Stimulated activated CD8-positive, alpha-beta memory T cell treated with anti-CD3 and anti-CD28 coated beads, Interleukin-12 subunit alpha, Interleukin-12 subunit beta, amount 100 ng/mL, for 24 hours (primary cell): Measurements from ENCODE around the gene IL22RA1.

ENCODE experiments used
- DNase-seq: peaks from one replicate; pipeline ENCODE4 v3.0.0-alpha.2; 2020; ENCODE audit errors: extremely low read depth

Gene IL22RA1

GRCh38 chr1:24098102-24098501, 44.8 kb downstream of the IL22RA1 start:
- no peak for DNase-seq

- DNase-seq: no peak
These were observed 45.3 kb downstream of the IL22RA1 start for GRCh38 chr1:24097663-24098062.

- no peak for DNase-seq
These were observed 46.2 kb downstream of the IL22RA1 start for GRCh38 chr1:24096739-24097103.

- DNase-seq: no peak
These were observed 46.8 kb downstream of the IL22RA1 start for GRCh38 chr1:24096009-24096738.

- DNase-seq: no peak
These were observed 47.6 kb downstream of the IL22RA1 start for GRCh38 chr1:24095140-24095859.

GRCh38 chr1:24094554-24094953, 48.4 kb downstream of the IL22RA1 start:
- DNase-seq: no peak

- DNase-seq: no peak
These were observed 49.2 kb downstream of the IL22RA1 start for GRCh38 chr1:24093732-24094131.

- DNase-seq: no peak
These were observed 50.0 kb downstream of the IL22RA1 start for GRCh38 chr1:24092979-24093378.

- no peak for DNase-seq
These were observed 50.9 kb downstream of the IL22RA1 start for GRCh38 chr1:24091971-24092482.

- no peak for DNase-seq
These were observed 52.2 kb downstream of the IL22RA1 start for GRCh38 chr1:24090736-24091135.

- no peak for DNase-seq
These were observed 53.0 kb downstream of the IL22RA1 start for GRCh38 chr1:24089743-24090555.

- DNase-seq: no peak
These were observed 53.8 kb downstream of the IL22RA1 start for GRCh38 chr1:24089027-24089742.

GRCh38 chr1:24086466-24086865, 56.5 kb downstream of the IL22RA1 start:
- DNase-seq: no peak

GRCh38 chr1:24085546-24085945, 57.4 kb downstream of the IL22RA1 start:
- DNase-seq: no peak

- DNase-seq: no peak
These were observed 57.9 kb downstream of the IL22RA1 start for GRCh38 chr1:24085007-24085406.

- no peak for DNase-seq
These were observed 58.9 kb downstream of the IL22RA1 start for GRCh38 chr1:24084050-24084449.

GRCh38 chr1:24082372-24082771, 60.6 kb downstream of the IL22RA1 start:
- DNase-seq: no peak

GRCh38 chr1:24081190-24081589, 61.8 kb downstream of the IL22RA1 start:
- no peak for DNase-seq

- DNase-seq: no peak
These were observed 62.8 kb downstream of the IL22RA1 start for GRCh38 chr1:24080131-24080530.

GRCh38 chr1:24077278-24077978, 65.5 kb downstream of the IL22RA1 start:
- DNase-seq: no peak

- DNase-seq: no peak
These were observed 67.0 kb downstream of the IL22RA1 start for GRCh38 chr1:24075946-24076345.
